T-helper 17 cell (primary cell): ENCODE measurements around the gene RNF168. TPM values are rescaled to one million over a fixed set of nuclear protein-coding genes. Genes with fewer than 3 reads are reported as not detected.
A peak's percentile ranks its signal among the peaks of the same experiment; 100 is the strongest.
"Not testable (repeated sequence)": the region's sequence is repeated elsewhere in the genome, so short reads cannot be mapped to it uniquely, and the experiment has no call there.

Source experiments
- ATAC-seq: fragments of 150-1000 bp; cut with Tn5 transposase; 2 replicates; pipeline ENCODE4 v1.10.0; 2021; ENCODE audit warnings: mild to moderate bottlenecking, moderate library complexity
- DNase-seq, 3 donors: peaks; one replicate each; pipeline versions ENCODE4 v3.0.0 to v3.0.0-alpha.2; 2020 to 2021
- H3K9me3 ChIP-seq: one replicate; pipeline ENCODE4 v1.7.0; 2013; ENCODE audit warnings: low read length, mild to moderate bottlenecking; ENCODE audit not compliant: control insufficient read depth, poor library complexity, severe bottlenecking
- H3K27ac Mint-ChIP-seq: one replicate; pipeline ENCODE4 v1.8.0; 2022; ENCODE audit warnings: mild to moderate bottlenecking, moderate library complexity, mixed read lengths
- H3K27me3 Mint-ChIP-seq: one replicate; pipeline ENCODE4 v1.8.0; 2022; ENCODE audit warnings: mixed read lengths
- H3K36me3 Mint-ChIP-seq: one replicate; pipeline ENCODE4 v1.8.0; 2022; ENCODE audit warnings: low read depth, mixed read lengths
- H3K4me1 Mint-ChIP-seq: one replicate; pipeline ENCODE4 v1.8.0; 2022; ENCODE audit warnings: mild to moderate bottlenecking, mixed read lengths
- H3K4me3 Mint-ChIP-seq: one replicate; pipeline ENCODE4 v1.8.0; 2022; ENCODE audit warnings: mild to moderate bottlenecking, moderate library complexity, mixed read lengths
- total RNA-seq, 4 donors: library from RNA in 2 of 4; stranded (reverse) in 2 of 4; gene quantifications; one replicate each; pipeline ENCODE4 v1.2.3 and lab custom pipeline; 2022 to 2026

The RNF168 gene, protein sequence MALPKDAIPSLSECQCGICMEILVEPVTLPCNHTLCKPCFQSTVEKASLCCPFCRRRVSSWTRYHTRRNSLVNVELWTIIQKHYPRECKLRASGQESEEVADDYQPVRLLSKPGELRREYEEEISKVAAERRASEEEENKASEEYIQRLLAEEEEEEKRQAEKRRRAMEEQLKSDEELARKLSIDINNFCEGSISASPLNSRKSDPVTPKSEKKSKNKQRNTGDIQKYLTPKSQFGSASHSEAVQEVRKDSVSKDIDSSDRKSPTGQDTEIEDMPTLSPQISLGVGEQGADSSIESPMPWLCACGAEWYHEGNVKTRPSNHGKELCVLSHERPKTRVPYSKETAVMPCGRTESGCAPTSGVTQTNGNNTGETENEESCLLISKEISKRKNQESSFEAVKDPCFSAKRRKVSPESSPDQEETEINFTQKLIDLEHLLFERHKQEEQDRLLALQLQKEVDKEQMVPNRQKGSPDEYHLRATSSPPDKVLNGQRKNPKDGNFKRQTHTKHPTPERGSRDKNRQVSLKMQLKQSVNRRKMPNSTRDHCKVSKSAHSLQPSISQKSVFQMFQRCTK
- total RNA-seq (10 to 100 TPM; 36.9 to 37.9 TPM), total RNA-seq (lab: John Stamatoyannopoulos, UW) (81.8 to 202 reads per million in 2 donors)

GRCh38 chr3:196503196-196504076, at the start of gene RNF168:
Gene RNF168, minus strand, starts transcription at chr3:196503768. Its CDS starts 595 bp downstream, at chr3:196503173.
- Mint-ChIP-seq H3K4me3 (peak within 1 kb of the TSS; percentile 99), H3K36me3 (peaks cover 6% of the 10 kb centered on the region), H3K27me3 (no peaks in the 10 kb centered on the region), H3K4me1 (peaks cover 33% of the 10 kb centered on the region), H3K27ac (peak within 1 kb of the TSS; percentile 98)
- DNase-seq (peak; percentile 70 to 85 (median 82)), ATAC-seq (peak; percentile 81)
- no peaks in the 10 kb centered on the region for H3K9me3 ChIP-seq

DNA sequence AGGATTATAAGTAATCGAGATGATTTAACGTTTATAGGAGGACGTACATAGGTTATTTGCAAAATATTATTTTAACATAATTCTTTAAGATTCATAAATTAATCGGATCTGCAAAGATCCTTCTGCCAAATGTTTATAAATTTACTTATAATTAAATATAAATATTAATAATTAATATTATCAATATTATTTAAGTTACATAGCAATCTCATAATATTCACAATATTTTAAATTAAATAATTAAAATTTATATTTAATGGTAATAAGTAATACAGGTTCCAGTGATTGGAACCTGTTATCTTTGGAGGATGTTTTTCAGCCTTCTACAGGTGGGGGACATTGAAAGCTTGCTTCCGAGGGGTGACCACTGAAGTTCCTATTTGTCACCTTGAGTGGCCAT, 48.7 kb upstream of the RNF168 start:
- peaks cover 5% of the 10 kb centered on the region for H3K36me3 Mint-ChIP-seq
- no peaks in the 10 kb centered on the region for H3K27me3 Mint-ChIP-seq
- no peak for ATAC-seq
- peaks cover 4% of the 10 kb centered on the region for H3K9me3 ChIP-seq
- H3K4me3 Mint-ChIP-seq = no peak overlapping the region
- peaks cover 5% of the 10 kb centered on the region for H3K4me1 Mint-ChIP-seq
- DNase-seq = no peak
- no peak overlapping the region for H3K27ac Mint-ChIP-seq

DNA sequence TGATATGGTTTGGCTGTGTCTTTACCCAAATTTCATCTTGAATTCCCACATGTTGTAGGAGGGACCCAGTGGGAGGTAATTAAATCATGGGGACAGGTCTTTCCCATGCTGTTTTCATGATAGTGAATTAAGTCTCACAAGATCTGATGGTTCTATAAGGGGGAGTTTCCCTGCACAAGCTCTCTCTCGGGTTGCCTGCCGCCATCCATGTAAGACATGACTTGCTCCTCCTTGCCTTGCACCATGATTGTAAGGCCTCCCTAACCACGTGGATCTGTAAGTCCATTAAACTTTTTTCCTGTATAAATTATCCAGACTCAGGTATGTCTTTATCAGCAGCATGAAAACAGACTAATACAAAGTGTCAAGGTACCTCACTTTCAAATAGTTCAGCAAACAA, 46.6 kb upstream of the RNF168 start:
- H3K4me1 Mint-ChIP-seq, DNase-seq, H3K36me3 Mint-ChIP-seq: not testable (repeated sequence)

GRCh38 chr3:196549312-196549711, 45.7 kb upstream of the RNF168 start:
- H3K4me3 Mint-ChIP-seq, H3K27ac Mint-ChIP-seq, H3K9me3 ChIP-seq, H3K36me3 Mint-ChIP-seq, H3K27me3 Mint-ChIP-seq, H3K4me1 Mint-ChIP-seq, DNase-seq, ATAC-seq: not testable (repeated sequence)

More for the DNA sequence above, 46.6 kb upstream of the RNF168 start:
- H3K4me3 Mint-ChIP-seq, H3K27me3 Mint-ChIP-seq, H3K27ac Mint-ChIP-seq, H3K9me3 ChIP-seq, ATAC-seq: not testable (repeated sequence)

DNA sequence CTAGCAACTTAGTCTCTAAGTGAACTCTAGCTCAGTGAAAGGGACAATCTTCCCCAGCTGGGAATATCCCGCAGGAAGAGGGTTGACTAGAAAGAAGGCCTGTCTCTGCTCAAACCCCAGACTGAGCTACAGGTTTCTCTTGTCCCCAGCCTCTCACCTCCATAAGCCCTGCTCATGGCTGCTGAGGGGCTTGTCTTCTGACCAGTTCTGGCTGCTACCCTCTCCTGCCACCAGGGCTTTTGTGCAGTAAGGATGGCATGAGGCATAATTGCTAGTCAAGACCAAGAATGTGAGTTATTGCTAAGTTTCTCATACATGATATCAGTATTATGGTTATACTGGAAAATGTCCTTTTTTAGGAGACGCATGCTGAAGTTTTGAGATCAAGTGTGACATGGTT, 43.5 kb upstream of the RNF168 start:
- H3K27ac Mint-ChIP-seq = no peak overlapping the region
- no peak for DNase-seq
- ATAC-seq = no peak

GRCh38 chr3:196546537-196546936, 43.0 kb upstream of the RNF168 start:
- DNase-seq (no peak), ATAC-seq (no peak)
- Mint-ChIP-seq H3K4me3 (no peak overlapping the region), H3K27ac (no peak overlapping the region), H3K36me3 (no peaks in the 10 kb centered on the region), H3K27me3 (no peaks in the 10 kb centered on the region), H3K4me1 (no peaks in the 10 kb centered on the region)
- H3K9me3 ChIP-seq = peaks cover 4% of the 10 kb centered on the region

More for the DNA sequence above, 43.5 kb upstream of the RNF168 start:
- Mint-ChIP-seq H3K27me3 (no peaks in the 10 kb centered on the region), H3K4me3 (no peak overlapping the region), H3K4me1 (no peaks in the 10 kb centered on the region), H3K36me3 (no peaks in the 10 kb centered on the region)
- H3K9me3 ChIP-seq = peaks cover 4% of the 10 kb centered on the region

GRCh38 chr3:196544491-196544992, 41.0 kb upstream of the RNF168 start:
- DNase-seq = no peak
- H3K9me3 ChIP-seq = peaks cover 4% of the 10 kb centered on the region
- Mint-ChIP-seq H3K36me3 (no peaks in the 10 kb centered on the region), H3K4me3 (no peak overlapping the region), H3K27me3 (no peaks in the 10 kb centered on the region), H3K4me1 (no peaks in the 10 kb centered on the region), H3K27ac (no peak overlapping the region)
- ATAC-seq = no peak

- Mint-ChIP-seq H3K4me3 (no peak overlapping the region), H3K36me3 (no peaks in the 10 kb centered on the region), H3K27ac (no peak overlapping the region), H3K27me3 (no peaks in the 10 kb centered on the region), H3K4me1 (peaks cover 2% of the 10 kb centered on the region)
- ATAC-seq (no peak), DNase-seq (no peak)
- H3K9me3 ChIP-seq = no peaks in the 10 kb centered on the region
These were observed 38.3 kb upstream of the RNF168 start for GRCh38 chr3:196541684-196542445.

DNA sequence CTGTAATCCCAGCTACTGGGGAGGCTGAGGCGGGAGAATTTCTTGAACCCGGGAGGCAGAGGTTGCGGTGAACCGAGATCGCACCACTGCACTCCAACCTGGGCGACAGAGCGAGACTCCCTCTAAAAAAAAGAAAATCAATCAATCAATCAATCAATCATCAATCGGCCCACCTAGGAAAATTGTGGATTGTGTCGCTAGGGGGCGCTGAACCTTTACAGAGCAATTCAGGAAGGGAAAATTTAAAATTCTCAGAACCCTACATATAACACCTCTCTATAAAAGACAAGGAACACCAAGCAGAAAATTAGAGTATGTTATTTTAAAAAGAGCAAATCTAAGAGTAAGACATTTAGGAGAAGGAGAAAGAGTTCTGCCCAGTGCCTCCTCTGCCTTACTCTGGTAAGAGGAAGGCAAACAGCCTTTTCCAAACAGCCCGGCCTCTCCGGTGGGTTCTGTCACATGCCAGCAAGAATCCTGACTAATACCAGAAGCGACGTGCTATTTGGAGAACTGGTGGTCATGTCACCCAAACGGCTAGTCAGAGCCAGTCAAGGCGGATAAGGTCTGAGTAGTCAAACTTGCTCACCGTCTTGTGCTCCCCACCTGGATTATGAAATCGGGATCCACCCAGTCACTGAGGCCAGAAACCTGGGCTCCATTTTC, 33.9 kb upstream of the RNF168 start:
- DNase-seq (peak; percentile 45 to 59 (median 55)), ATAC-seq (no peak)
- Mint-ChIP-seq H3K4me1 (peaks cover 4% of the 10 kb centered on the region), H3K27me3 (peaks cover 8% of the 10 kb centered on the region), H3K4me3 (no peak overlapping the region), H3K27ac (no peak overlapping the region), H3K36me3 (no peaks in the 10 kb centered on the region)
- H3K9me3 ChIP-seq = no peaks in the 10 kb centered on the region

DNA sequence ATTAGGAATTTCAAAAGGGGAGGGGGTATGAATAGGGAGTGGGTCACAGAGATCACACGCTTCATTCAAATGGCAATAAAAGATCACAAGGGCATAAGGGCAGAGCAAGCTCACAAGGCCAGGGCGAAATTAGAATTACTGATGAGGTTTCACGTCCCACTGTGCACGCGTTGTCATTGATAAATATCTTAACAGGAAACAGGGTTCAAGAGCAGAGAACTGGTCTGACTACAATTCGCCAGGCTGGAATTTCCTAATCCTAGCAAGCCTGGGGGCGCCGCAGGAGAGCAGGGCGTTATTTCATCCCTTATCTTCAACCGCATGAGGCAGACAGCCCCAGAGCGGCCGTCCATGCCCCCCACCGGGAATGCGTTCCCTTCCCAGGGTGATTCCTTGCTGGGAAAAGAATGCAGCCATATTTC, 29.7 kb upstream of the RNF168 start:
- no peak for DNase-seq
- Mint-ChIP-seq H3K4me3 (no peak overlapping the region), H3K27ac (no peak overlapping the region), H3K27me3 (peaks cover 9% of the 10 kb centered on the region), H3K36me3 (no peaks in the 10 kb centered on the region), H3K4me1 (peaks cover 4% of the 10 kb centered on the region)
- no peak for ATAC-seq
- no peaks in the 10 kb centered on the region for H3K9me3 ChIP-seq

GRCh38 chr3:196531418-196531817, 27.9 kb upstream of the RNF168 start:
- DNase-seq (no peak), ATAC-seq (no peak)
- peaks cover 2% of the 10 kb centered on the region for H3K4me1 Mint-ChIP-seq
- H3K4me3 Mint-ChIP-seq = no peak overlapping the region
- peaks cover 9% of the 10 kb centered on the region for H3K27me3 Mint-ChIP-seq
- no peak overlapping the region for H3K27ac Mint-ChIP-seq
- no peaks in the 10 kb centered on the region for H3K9me3 ChIP-seq
- H3K36me3 Mint-ChIP-seq = no peaks in the 10 kb centered on the region

- no peak overlapping the region for H3K27ac Mint-ChIP-seq
These were observed 25.2 kb upstream of the RNF168 start for GRCh38 chr3:196528639-196529233.

More at GRCh38 chr3:196528639-196529233, 25.2 kb upstream of the RNF168 start:
- no peaks in the 10 kb centered on the region for H3K9me3 ChIP-seq
- Mint-ChIP-seq H3K4me1 (peaks cover 2% of the 10 kb centered on the region), H3K27me3 (peaks cover 9% of the 10 kb centered on the region), H3K36me3 (no peaks in the 10 kb centered on the region), H3K4me3 (peak overlapping the region; percentile 76)
- ATAC-seq (peak; percentile 95), DNase-seq (peak; percentile 60 to 79 (median 67))
